GM18505 (cell line): ENCODE measurements around the gene SLC9A9.

ENCODE experiments used
- ATAC-seq: cut with Tn5 transposase; IDR thresholded peaks from one replicate; pipeline ENCODE4 v1.9.1; 2021; ENCODE audit not compliant: unreplicated experiment
- POLR2A ChIP-seq: IDR thresholded peaks from 4 replicates; pipeline ENCODE4 v1.6.1; 2011; ENCODE audit warnings: borderline replicate concordance; ENCODE audit not compliant: insufficient read depth, insufficient read length; ENCODE audit errors: extremely low read depth

Gene SLC9A9

DNA sequence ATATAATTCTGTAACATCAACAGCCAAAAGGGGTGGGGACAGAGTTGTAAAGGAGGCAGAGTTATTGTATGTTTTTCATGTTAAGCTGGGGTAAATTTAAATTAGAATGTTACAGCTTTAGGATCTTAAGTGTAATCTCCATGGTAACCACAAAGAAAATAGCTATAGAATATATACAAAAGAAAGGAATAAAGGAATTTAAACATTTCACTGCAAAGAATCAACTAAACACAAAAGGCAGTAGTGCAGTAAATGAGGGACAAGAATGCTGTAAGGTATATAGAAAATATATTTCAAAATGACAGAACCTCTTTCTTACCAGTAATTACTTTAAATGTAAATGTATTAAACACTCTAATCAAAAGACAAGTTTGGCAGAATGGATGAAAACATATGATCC, 361.7 kb downstream of the SLC9A9 start:
- ATAC-seq, result no peak
- TF ChIP-seq POLR2A, result no peak

DNA sequence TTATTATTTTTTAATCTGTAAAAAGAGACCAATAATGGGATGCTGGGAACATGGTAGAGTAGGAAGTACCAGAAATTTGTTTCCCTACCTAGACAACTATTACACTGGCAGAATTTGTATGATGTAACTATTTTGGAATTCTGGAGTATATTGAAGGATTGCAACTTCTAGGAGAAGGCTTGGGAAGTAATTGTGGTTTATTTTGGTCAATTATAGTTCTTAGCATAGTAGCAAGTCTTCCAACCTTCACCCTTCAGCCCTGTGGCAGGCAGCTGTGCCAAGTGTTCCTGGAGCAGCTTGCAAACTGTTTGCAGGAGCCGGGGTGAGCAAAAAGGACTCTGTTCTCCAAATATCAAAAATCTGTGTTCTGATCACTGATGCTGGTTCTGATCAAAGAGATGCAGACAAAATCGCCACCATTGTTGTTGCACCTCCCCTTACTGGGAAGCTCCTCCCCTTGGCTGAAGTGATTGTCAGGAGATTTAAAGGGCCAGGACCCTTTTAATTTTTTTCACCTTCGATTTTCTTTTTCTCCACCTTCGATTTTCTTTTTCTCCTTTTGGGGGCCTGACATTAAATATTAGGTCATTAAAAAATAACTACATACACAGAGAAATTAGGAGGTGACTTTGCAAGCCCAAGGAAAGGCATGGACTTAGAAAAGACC, 363.3 kb downstream of the SLC9A9 start:
- ATAC-seq, result no peak
- TF ChIP-seq POLR2A, result no peak

DNA sequence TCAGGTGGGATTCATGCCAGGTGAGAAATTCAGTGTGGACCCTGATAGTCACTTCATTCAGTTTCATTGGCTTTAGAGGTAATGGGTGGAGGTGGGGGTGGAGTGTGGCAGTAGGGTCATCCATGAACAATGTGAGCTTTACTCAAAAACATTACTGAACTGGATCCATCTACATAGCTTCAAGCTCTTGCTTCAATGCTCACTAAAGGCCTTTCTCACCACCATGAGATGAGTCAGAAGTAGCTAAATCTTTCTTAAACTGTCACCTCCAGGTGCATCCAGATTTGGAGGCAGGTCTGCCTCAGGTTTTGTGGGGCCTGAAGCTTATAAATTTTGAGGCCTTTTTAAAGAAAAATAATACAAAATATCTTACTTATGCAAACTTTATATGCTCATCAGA, 365.1 kb downstream of the SLC9A9 start:
- peak; percentile 66 for ATAC-seq
- no peak for TF ChIP-seq POLR2A

DNA sequence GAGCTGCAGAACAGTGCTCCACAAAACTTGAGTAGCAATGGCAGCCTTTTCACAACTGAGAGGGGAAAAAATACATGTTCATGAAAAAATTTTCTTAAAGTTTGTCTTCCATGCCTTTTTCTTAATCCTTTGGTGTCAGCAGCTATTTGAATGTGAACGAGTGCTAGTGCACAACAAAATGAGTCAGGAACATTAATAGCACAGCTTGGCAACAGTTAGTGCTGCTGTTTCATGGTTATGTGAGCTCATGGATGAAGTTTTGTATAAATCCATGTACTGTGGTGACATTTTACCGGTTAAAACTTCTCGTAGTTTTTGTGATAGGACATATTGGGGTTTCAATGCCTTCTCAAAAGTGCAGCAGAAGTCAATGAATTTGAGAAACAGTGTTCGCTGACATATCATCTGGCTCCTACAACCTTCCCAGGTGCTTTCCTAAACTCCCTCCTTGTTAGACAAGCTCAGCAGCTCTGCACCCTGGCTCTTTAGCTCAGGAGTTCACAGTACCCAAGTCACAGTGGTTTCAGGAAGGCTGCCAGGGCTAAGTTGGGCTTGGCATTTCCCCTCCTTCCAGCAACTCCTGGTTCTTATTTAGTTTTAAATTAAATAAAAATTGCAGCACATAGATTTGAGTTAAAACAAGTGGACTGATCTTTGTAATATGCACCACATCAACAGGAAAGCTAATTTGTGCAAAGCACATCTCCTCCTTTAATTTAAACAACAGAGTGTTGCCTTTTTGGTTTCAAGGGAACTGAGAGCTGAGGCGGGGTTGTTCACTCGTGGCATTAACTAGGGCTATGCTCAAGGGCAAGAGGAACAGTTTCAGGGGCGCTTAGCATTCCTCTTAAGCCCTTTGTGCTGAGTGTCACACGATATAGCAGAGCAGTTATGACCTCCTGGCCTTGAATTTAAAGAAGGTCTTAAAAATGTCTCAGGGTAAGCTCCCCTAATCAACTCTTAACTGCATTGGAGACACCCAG, 365.9 kb downstream of the SLC9A9 start:
- TF ChIP-seq POLR2A, result no peak
- peak; percentile 54 for ATAC-seq

DNA sequence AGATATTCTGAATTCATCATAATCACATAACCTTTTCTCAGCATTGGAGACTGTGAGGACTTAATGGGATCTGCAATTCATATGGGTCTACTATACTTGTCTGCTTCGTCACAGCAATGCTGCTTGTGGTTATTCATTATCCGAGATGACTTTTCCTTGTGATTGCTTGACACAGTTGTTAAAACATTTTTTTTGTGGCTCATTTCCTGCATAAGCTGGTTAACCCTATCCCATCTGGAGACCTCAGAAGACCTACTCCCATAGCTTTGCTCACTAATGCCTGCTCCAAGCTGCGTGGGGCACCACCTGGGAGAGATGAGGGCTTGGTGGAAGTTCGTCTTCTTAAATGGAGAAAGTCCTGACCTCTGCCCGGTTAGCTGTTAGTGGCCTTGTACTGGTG, 367.9 kb downstream of the SLC9A9 start:
- no peak for ATAC-seq
- no peak for TF ChIP-seq POLR2A

DNA sequence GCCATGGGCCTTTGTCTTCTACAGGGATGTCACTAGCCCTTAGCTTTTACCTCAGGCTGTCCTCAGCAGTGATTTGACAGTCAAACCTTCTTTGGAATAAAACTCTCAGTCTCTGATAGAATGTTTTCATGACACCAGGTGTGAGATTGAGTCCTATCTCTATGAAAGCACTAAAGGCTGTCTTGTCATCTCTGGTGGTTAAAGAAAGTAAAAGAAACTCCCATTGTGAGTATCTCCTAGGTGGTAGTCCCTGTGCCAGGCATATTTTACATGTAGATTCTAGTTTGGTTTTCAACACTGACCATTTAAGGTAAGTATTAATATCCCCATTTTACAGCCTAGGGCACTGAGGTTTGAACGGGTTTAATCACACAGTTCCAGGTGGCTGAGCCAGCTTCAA, 368.5 kb downstream of the SLC9A9 start:
- ATAC-seq, result no peak
- no peak for TF ChIP-seq POLR2A

DNA sequence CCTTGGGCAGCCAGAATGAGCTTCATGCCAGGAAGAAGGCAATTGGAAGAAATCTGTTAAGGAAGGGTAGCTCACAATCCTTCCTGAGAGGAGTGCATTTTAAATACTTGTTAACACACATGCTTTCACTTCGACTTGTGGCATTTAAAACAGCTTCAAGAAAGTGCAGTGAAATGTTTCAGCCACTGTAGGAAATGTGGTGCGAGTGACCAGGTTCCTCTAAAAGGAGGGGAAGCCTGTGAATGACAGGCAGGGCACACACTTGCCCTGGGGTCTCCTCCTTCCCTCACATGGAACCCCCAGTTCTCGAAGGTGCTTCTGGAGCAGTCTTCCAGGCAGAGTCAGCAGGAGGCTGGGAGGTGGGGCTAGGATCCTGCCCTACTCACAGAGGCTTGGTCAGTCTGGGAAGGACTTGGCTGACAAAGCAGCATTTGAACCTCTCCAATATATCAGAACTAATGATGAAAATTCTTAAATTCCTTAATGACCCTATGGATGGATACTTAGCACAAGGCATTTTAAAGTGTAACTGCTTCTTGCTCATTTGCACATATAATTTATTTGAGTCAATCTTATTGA, 370.1 kb downstream of the SLC9A9 start:
- no peak for ATAC-seq
- TF ChIP-seq POLR2A, result no peak

DNA sequence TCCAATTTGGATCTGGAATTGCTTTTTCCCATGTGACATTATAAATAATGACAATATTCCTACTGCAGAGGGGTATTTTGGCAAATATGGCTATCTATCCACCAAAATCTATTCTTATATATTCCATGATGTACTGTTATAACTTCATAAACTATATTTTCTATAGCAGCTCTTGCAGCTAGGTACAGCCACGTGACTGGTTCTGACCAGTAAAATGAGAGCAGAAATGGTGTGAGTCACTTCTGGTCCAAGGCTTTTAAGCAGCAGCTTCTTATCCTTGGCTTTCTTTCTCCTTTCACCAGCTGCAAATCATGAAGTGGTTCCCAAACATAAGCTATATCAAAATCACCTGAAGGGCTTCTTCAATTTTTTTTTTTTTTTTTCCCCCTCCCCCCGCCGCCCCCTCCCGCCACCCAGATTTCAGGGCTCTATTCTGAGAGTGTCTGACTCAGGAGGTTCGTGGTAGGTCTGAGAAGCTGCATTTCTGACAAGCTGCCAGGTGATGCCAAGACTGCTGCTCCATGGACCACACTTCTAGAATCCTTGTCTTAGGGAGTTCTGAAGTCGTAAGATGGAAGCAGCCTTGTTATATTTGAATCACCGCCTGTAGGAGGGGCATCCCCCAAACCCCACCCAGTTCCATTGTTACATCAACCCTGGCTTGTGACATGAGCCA, 371.2 kb downstream of the SLC9A9 start:
- no peak for TF ChIP-seq POLR2A
- no peak for ATAC-seq

DNA sequence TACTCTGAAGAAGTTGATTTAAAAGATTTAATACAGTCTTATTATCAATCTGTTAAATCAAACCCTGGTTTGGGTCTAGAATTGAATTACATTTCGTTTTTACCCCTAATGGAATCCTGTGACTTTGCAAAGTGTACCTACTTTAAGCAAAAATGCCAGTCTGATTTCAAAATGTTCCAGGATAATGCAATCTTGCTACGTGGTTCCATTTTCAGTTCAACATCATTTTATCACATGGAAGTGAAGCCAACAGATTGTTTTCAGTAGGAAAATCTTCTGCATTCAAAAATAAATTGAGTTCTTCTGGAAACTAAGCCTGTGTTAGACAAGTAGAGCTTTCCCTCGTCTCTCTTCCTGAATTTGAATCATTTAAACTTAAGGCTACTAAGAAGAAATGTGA, 372.3 kb downstream of the SLC9A9 start:
- ATAC-seq, result no peak
- TF ChIP-seq POLR2A, result no peak

DNA sequence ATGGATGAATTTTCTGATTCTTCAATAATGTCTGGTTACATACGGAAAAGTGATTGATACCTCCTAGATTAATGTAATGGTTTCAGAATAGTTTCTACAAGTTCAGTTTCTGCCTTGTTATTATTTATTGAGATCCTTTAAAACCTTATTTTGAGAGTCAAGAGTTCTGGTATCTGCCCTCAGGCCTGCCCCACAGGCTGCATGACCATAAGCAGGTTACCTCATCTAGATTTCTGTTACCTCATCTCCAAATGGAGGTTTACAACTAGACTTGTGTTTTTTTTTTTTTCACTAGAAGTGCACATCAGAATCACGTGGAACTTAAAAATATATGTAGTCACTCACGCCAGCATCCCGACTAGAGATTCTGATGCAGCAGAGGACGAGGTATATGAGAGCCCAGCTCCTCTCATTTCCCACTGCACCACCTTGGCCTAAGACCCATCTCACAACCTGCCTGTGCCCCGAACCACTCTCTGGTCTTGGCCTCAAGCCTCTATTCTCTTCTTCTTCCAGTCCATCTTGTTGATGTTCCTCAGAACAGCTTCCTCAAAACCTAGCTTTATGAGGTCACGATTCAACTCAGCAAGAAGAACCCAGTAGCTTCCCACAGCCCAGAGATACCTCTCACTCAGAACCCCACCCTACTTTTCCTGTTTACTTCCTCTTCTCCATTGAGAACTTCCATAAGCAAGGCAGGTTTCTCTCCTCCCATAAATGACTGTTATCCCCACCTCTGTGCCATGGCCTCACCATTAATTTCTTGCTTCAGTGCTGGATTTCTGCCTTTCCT, 375.3 kb downstream of the SLC9A9 start:
- TF ChIP-seq POLR2A, result no peak
- ATAC-seq, result no peak

DNA sequence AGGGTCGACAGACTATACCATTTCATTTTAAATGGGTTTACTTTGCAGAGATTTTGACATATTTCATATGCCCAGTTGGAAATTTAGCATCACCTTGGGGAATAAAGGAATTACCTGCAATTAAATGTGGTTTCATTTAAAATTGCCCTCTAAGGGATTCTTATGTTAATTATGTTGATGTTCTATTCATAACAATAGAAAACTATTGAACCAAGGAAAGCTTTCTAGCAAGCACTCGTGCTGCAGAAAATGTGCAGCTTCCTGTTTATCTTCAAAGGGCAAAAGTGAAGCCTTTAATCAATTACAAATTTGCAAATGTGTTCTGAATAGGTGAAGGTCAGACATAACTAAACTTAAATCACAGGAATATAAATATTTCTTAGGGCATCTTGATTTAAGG, 376.6 kb downstream of the SLC9A9 start:
- ATAC-seq, result no peak
- no peak for TF ChIP-seq POLR2A

DNA sequence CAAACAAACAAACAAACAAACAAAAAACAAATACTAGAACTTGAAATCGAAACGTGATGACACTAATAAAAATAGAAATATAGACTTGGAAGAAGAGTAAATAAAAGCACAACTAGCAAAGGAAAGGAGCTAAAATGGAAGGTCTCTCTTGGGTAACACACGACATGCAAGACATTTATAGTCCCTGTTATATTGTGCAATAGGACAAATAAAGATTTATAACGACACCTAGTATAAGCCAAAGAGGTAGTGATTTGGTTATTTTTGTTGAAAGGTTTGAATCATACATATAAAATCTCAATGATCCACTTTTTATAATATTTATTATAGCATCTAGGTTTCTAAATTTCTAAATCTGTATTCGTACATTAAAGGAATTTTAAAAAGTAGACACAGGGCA, 379.1 kb downstream of the SLC9A9 start:
- ATAC-seq, result no peak
- TF ChIP-seq POLR2A, result no peak

DNA sequence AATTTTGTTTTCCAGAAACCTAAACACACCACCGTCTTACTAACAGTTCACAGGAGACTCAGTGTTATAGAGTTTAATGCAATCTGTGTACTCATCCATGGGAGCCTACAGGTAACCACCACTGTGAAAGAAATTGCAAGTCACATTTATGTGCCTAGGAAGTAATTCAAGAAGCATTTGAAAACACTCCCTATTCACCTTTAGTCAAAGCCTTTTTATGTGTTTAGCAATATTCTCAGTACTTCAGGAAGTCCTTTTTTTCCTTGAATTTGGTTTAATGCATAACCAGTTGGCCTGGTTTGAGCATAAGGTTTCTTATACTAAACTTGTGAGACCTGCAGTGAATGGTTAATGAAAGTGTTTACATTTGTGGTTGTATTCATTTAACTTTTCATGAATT, 382.6 kb downstream of the SLC9A9 start:
- TF ChIP-seq POLR2A, result no peak
- ATAC-seq, result no peak

DNA sequence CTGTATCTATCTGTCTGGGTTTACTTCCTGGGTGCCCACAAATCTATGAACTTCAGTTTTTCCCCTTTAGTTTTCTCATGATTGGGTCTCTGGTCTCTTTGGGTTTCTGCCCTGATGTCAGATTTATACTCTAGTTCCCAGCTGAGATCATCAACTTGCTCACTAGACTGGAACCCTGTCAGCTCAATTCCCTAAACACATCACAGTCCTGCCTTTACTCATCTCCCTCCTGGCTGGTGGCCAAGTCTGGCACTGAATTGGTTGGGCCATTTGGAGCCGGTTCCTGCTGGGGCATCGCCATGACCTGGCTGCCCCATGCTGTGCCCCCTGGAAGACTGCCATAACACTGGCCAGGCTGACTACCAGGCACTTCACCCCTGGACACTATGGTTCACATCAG, 383.4 kb downstream of the SLC9A9 start:
- TF ChIP-seq POLR2A, result no peak
- ATAC-seq, result no peak
